HG03159 (cell line): ENCODE data around the gene HTR7.
"Not testable (repeated sequence)": the region's sequence is repeated elsewhere in the genome, so short reads cannot be mapped to it uniquely, and the experiment has no call there.

Experiments used
- ATAC-seq: cut with Tn5 transposase; IDR thresholded peaks from one replicate; pipeline ENCODE4 v1.9.1; 2021; ENCODE audit warnings: mild to moderate bottlenecking, moderate library complexity; ENCODE audit not compliant: unreplicated experiment

Gene HTR7

GRCh38 chr10:90858461-90858968 is 676 bp upstream of the HTR7 start:
- ATAC-seq = no peak

- no peak for ATAC-seq
Measured at GRCh38 chr10:90856964-90857634, 740 bp downstream of the HTR7 start.

GRCh38 chr10:90856261-90856660 is 1.6 kb downstream of the HTR7 start:
- no peak for ATAC-seq

- no peak for ATAC-seq
Measured at GRCh38 chr10:90855126-90855525, 2.7 kb downstream of the HTR7 start.

- ATAC-seq = no peak
Measured at GRCh38 chr10:90849956-90850749, 7.7 kb downstream of the HTR7 start.

- no peak for ATAC-seq
Measured at GRCh38 chr10:90847436-90847835, 10.4 kb downstream of the HTR7 start.

GRCh38 chr10:90846746-90847145 is 11.1 kb downstream of the HTR7 start:
- no peak for ATAC-seq

GRCh38 chr10:90845726-90846125 is 12.1 kb downstream of the HTR7 start:
- no peak for ATAC-seq

GRCh38 chr10:90842725-90843124 is 15.1 kb downstream of the HTR7 start:
- no peak for ATAC-seq

GRCh38 chr10:90837486-90837885 is 20.4 kb downstream of the HTR7 start:
- ATAC-seq = no peak

- no peak for ATAC-seq
Measured at GRCh38 chr10:90834326-90834725, 23.5 kb downstream of the HTR7 start.

GRCh38 chr10:90832111-90832510 is 25.7 kb downstream of the HTR7 start:
- ATAC-seq = no peak

- ATAC-seq = no peak
Measured at GRCh38 chr10:90822508-90822907, 35.3 kb downstream of the HTR7 start.

- ATAC-seq = not testable (repeated sequence)
Measured at GRCh38 chr10:90821864-90822263, 36.0 kb downstream of the HTR7 start.

GRCh38 chr10:90819911-90820310 is 37.9 kb downstream of the HTR7 start:
- ATAC-seq = no peak

- no peak for ATAC-seq
Measured at GRCh38 chr10:90818736-90819135, 39.1 kb downstream of the HTR7 start.

- ATAC-seq = no peak
Measured at GRCh38 chr10:90817128-90817889, 40.5 kb downstream of the HTR7 start.

GRCh38 chr10:90816466-90816865 is 41.4 kb downstream of the HTR7 start:
- ATAC-seq = no peak

- ATAC-seq = no peak
Measured at GRCh38 chr10:90813594-90814365, 44.1 kb downstream of the HTR7 start.

GRCh38 chr10:90807106-90807505 is 50.7 kb downstream of the HTR7 start:
- not testable (repeated sequence) for ATAC-seq

- no peak for ATAC-seq
Measured at GRCh38 chr10:90806677-90807076, 51.2 kb downstream of the HTR7 start.
